Spleen (tissue), 11 donors: ENCODE measurements around the gene ETV6. TPM values are rescaled to one million over a fixed set of nuclear protein-coding genes. Genes with fewer than 3 reads are reported as not detected.

Experiments used
- DNase-seq: peaks from one replicate; pipeline ENCODE4 v3.0.0-alpha.2; 2020
- H3K27ac ChIP-seq, 8 donors: fragments of 200-600 bp; sonication (generic) in 7 of 8; 1 replicate in 4 of 8; 2 replicates in 4 of 8; pipeline versions ENCODE4 v1.5.0 to v1.8.0; 2016 to 2021; ENCODE audit warnings: inconsistent platforms in 4 of 8, mild to moderate bottlenecking in 4 of 8, moderate library complexity in 1 of 8
- H3K27me3 ChIP-seq, 7 donors: fragments of 200-600 bp; sonication (generic) in 6 of 7; replicated peaks in 1 of 7; 1 replicate in 4 of 7; 2 replicates in 3 of 7; pipeline versions ENCODE4 v1.5.0 to v1.8.0; 2016 to 2021; ENCODE audit warnings: inconsistent platforms in 3 of 7, mild to moderate bottlenecking in 1 of 7
- H3K36me3 ChIP-seq, 6 donors: fragments of 200-600 bp; sonication (generic) in 5 of 6; 1 replicate in 4 of 6; 2 replicates in 2 of 6; pipeline versions ENCODE4 v1.5.0 to v1.8.0; 2016 to 2021; ENCODE audit warnings: inconsistent platforms in 2 of 6
- H3K4me1 ChIP-seq, 6 donors: fragments of 200-600 bp; sonication (generic) in 5 of 6; 1 replicate in 3 of 6; 2 replicates in 3 of 6; pipeline versions ENCODE4 v1.5.0 to v1.8.0; 2016 to 2021; ENCODE audit warnings: inconsistent platforms in 3 of 6
- H3K4me3 ChIP-seq, 8 donors: fragments of 200-600 bp; sonication (generic) in 7 of 8; 1 replicate in 4 of 8; 2 replicates in 4 of 8; pipeline versions ENCODE4 v1.5.0 to v1.8.0; 2016 to 2021; ENCODE audit warnings: inconsistent platforms in 4 of 8, mild to moderate bottlenecking in 4 of 8, moderate library complexity in 2 of 8
- H3K9me3 ChIP-seq, 8 donors: fragments of 200-600 bp; sonication (generic) in 7 of 8; 1 replicate in 4 of 8; 2 replicates in 4 of 8; pipeline versions ENCODE4 v1.5.0 to v1.8.0; 2016 to 2021; ENCODE audit warnings: inconsistent platforms in 4 of 8
- POLR2A ChIP-seq, 3 donors: fragments of 450-650 bp; IDR thresholded peaks; one replicate each; pipeline ENCODE4 v1.5.1; 2017; ENCODE audit warnings: antibody characterized with exemption in 3 of 3, mild to moderate bottlenecking in 1 of 3
- POLR2AphosphoS5 ChIP-seq, 3 donors: sonication (generic); formaldehyde crosslinking; IDR thresholded peaks; one replicate each; pipeline ENCODE4 v1.5.1; 2017; ENCODE audit warnings: antibody characterized with exemption in 3 of 3
- WGBS, 5 donors: extraction: QIAGEN DNeasy Blood & Tissue Kit in 3 of 5; methylation state at CpG; one replicate each; pipeline versions ENCODE4 v1.1.5 to v1.1.7; 2013 to 2018; 5-methylcytosine and 5-hydroxymethylcytosine counted together
- intact Hi-C: fragments of 100-400 bp; cut with DNase I; formaldehyde crosslinking; loops from one replicate; pipeline ENCODE4 v1.15.0; 2023; ENCODE audit warnings: low total_unique reads
- polyA plus RNA-seq, 3 donors: library from polyadenylated mRNA; stranded (reverse); fragments of 200-250 nt; gene quantifications; one replicate each; pipeline ENCODE4 v1.2.1, GENCODE V29; 2013
- total RNA-seq, 7 donors: library from RNA; depleted of rRNA in 3 of 7; stranded (reverse); fragments of >200 nt in 3 of 7; fragmentation: NEBNext Ultra II Directional in 4 of 7; extraction: Animal tissue kit (Norgen Biotek cat#: 25700) in 4 of 7; gene quantifications; one replicate each; pipeline versions ENCODE4 v1.1.0 to v1.2.1, GENCODE V29; 2016 to 2021
- TF ChIP-seq, protein P1 (sequence below), 11 experiments: fragments of 200-600 bp in 7 of 11; fragments of 450-650 bp in 4 of 11; sonication (generic) in 4 of 11; IDR thresholded peaks in 8 of 11; conservative IDR thresholded peaks in 3 of 11; 1 replicate in 7 of 11; 2 replicates in 4 of 11; pipeline versions ENCODE4 v1.4.0 to v1.8.0; 2016 to 2021; ENCODE audit warnings: antibody characterized with exemption in 11 of 11, inconsistent platforms in 4 of 11, mild to moderate bottlenecking in 1 of 11
- donor health status: healthy with polysubstance abuse.
- donor health status: DM: no; HTN: no; CAD: no; lungs with moderate emphysema.
- donor health status: DM: no; HTN: no; CAD: no.
- donor health status: Bipolar disorder and iron deficiency.
- donor health status: healthy.
- donor health status: DM: no; HTN: no; CAD: no.
- donor health status: DM: yes; HTN: yes; CAD: no.

The ETV6 gene
- total and polyA plus RNA-seq, 10 donors: 7.2 to 116 (median 57.8) TPM

DNA sequence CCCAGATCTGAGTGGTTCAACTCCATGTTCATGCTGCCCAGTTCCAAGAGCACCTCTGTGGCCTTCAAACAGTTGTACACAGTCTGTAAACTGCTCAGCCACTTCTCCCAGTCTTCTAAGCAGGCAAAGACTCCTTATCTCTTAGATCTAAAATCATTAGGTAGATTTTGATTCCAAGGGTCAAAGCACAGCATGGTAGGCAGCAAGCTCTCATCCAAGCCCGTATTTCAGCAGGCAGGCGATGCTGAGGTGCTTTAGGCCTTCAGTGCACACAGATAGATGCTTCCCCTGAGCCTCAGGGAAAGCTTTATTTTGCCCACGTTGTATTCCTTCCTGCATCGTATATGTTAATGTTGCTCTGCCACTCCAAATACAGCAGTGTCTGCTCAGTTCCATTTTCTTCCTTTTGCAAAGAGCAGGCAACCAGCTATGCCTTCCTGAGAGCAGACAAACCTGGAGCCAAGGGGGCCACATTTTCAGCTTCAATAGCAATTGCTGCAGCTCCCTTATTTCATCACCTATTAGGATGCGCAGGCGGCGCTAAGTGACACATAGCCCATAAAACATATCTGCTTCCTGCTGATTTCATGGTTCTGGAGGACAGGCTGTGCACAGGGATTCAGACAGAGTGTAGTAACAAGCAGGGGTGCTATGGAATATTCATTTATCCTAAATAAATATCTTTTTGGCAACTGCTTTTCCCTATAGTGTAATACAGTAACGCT is 67.5 kb downstream of the ETV6 start:
- peaks cover 10 to 99% (median 57%) of the 10 kb centered on the region in 6 donors for H3K4me1 ChIP-seq
- peaks cover 0 to 15% (median 0%) of the 10 kb centered on the region in 6 donors for H3K36me3 ChIP-seq
- H3K27me3 ChIP-seq: no peaks in the 10 kb centered on the region
- H3K9me3 ChIP-seq: no peaks in the 10 kb centered on the region
- intact Hi-C loops: no loop called here
- DNase-seq: no peak
- TF ChIP-seq, protein P1, sequence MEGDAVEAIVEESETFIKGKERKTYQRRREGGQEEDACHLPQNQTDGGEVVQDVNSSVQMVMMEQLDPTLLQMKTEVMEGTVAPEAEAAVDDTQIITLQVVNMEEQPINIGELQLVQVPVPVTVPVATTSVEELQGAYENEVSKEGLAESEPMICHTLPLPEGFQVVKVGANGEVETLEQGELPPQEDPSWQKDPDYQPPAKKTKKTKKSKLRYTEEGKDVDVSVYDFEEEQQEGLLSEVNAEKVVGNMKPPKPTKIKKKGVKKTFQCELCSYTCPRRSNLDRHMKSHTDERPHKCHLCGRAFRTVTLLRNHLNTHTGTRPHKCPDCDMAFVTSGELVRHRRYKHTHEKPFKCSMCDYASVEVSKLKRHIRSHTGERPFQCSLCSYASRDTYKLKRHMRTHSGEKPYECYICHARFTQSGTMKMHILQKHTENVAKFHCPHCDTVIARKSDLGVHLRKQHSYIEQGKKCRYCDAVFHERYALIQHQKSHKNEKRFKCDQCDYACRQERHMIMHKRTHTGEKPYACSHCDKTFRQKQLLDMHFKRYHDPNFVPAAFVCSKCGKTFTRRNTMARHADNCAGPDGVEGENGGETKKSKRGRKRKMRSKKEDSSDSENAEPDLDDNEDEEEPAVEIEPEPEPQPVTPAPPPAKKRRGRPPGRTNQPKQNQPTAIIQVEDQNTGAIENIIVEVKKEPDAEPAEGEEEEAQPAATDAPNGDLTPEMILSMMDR (IDR thresholded peaks at IDR 0.05 in 8 of 11, conservative IDR thresholded peaks at IDR 0.05 in 3 of 11): no peak
- TF ChIP-seq POLR2A (IDR thresholded peaks at IDR 0.05): no peak
- no peak for TF ChIP-seq POLR2AphosphoS5 (IDR thresholded peaks at IDR 0.05)
- H3K27ac ChIP-seq: peak overlapping the region in 1 of 8 donors; percentile 21
- no peak overlapping the region for H3K4me3 ChIP-seq
- 62 to 78% (median 72%) methylated on average over 8 of the region's 8 CpGs for WGBS, 5 donors

DNA sequence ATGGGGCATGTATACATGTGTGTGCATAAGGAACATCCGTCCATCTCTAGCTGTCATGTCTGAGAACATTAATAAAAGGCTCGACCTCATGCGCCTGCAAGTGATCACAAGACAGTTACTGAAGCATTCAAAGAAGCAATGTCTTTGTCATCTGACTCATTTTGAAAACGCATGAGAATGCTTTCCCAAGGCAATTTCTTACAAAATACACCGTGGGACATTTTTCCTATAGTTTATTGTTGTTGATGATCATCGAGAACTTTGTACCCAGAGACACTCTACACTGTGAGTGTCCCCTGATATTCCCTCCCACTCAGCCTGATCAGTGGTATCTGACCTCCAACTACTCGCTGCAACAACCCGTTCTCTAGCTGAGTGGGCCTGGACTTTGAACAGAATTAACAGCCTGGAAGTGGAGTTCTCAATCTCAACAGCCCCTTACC is 68.1 kb downstream of the ETV6 start:
- no peaks in the 10 kb centered on the region for H3K9me3 ChIP-seq
- intact Hi-C loops: no loop called here
- peak overlapping the region in 1 of 8 donors; percentile 21 for H3K27ac ChIP-seq
- H3K36me3 ChIP-seq: peaks cover 0 to 15% (median 0%) of the 10 kb centered on the region in 6 donors
- TF ChIP-seq POLR2A (IDR thresholded peaks at IDR 0.05) (no peak), POLR2AphosphoS5 (IDR thresholded peaks at IDR 0.05) (no peak)
- TF ChIP-seq, protein P1 (IDR thresholded peaks at IDR 0.05 in 8 of 11, conservative IDR thresholded peaks at IDR 0.05 in 3 of 11): no peak
- peaks cover 10 to 99% (median 59%) of the 10 kb centered on the region in 6 donors for H3K4me1 ChIP-seq
- H3K4me3 ChIP-seq: no peak overlapping the region
- WGBS, 5 donors: 72 to 89% (median 76%) methylated on average over 8 of the region's 8 CpGs
- DNase-seq: no peak
- no peaks in the 10 kb centered on the region for H3K27me3 ChIP-seq

DNA sequence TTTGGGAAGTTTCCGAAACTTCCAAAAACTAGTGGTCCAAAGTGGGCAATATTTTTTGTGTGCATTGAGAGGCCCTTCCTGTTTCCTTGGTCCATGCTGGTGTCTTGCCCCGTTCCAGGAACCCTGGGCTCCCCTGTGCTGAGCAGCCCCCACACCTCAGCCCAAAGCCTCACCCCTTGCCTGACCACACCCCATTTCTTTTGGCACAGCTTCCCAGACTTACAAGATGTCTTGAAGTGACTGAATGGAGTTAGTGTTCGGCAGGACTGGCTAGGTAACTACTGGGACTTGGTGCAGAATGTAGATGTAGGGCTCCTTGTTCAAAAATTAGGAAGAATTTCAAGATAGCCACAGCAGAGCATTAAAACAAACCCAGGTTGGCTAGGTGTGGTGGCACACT is 68.6 kb downstream of the ETV6 start:
- Histone ChIP-seq H3K9me3 (no peaks in the 10 kb centered on the region), H3K4me1 (peaks cover 10 to 99% (median 58%) of the 10 kb centered on the region in 6 donors), H3K27me3 (no peaks in the 10 kb centered on the region), H3K36me3 (peaks cover 0 to 15% (median 0%) of the 10 kb centered on the region in 6 donors), H3K4me3 (no peak overlapping the region), H3K27ac (no peak overlapping the region)
- 81 to 95% (median 88%) methylated on average over 3 of the region's 3 CpGs for whole genome bisulfite sequencing, 5 donors
- intact Hi-C loops: no loop called here
- TF ChIP-seq, protein P1 (IDR thresholded peaks at IDR 0.05 in 8 of 11, conservative IDR thresholded peaks at IDR 0.05 in 3 of 11): no peak
- TF ChIP-seq POLR2AphosphoS5 (IDR thresholded peaks at IDR 0.05): no peak
- TF ChIP-seq POLR2A (IDR thresholded peaks at IDR 0.05): no peak
- DNase-seq: no peak

DNA sequence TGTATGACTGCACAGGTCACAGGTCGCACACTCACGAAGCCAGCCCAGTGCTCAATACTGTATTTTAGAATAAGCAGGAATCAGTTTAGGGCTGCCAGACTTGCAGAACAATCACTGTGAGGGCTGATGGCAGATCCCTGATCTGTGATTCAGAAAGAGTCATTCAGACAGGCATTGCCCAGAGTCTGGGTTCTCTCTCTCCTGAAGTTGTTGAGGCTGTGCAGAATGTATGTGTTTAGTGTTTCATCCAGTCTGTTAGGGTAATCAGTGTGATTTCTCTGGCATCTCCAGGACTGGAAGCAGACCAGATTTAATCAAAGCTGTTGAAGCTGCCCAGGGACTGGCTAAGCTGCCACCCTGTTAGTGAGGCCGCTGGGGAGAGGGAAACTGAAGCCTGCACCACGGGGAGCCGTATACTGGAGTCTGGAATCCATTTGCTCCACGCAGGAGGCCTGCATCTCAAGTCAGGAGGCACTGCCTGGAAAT is 69.3 kb downstream of the ETV6 start:
- H3K27ac ChIP-seq: peak overlapping the region in 3 of 8 donors; percentile 62 to 68 (median 65)
- no peak for TF ChIP-seq POLR2A (IDR thresholded peaks at IDR 0.05)
- TF ChIP-seq POLR2AphosphoS5 (IDR thresholded peaks at IDR 0.05): no peak
- TF ChIP-seq, protein P1 (IDR thresholded peaks at IDR 0.05 in 8 of 11, conservative IDR thresholded peaks at IDR 0.05 in 3 of 11): no peak
- DNase-seq: no peak
- H3K36me3 ChIP-seq: peaks cover 0 to 15% (median 0%) of the 10 kb centered on the region in 6 donors
- peaks cover 12 to 99% (median 62%) of the 10 kb centered on the region in 6 donors for H3K4me1 ChIP-seq
- WGBS, 5 donors: 79 to 87% (median 83%) methylated on average over 6 of the region's 6 CpGs
- no peaks in the 10 kb centered on the region for H3K27me3 ChIP-seq
- no peaks in the 10 kb centered on the region for H3K9me3 ChIP-seq
- intact Hi-C loops: no loop called here
- no peak overlapping the region for H3K4me3 ChIP-seq
